ENCODE results near the gene KIAA1549.
"Not testable (repeated sequence)": the region's sequence is repeated elsewhere in the genome, so short reads cannot be mapped to it uniquely, and the experiment has no call there.

KIAA1549 gene

GRCh38 chr7:138798836-138799235 lies 182.4 kb downstream of the KIAA1549 start:
- DNase-seq, result no peak

- no peak for DNase-seq
Observed at GRCh38 chr7:138797715-138798320, 183.4 kb downstream of the KIAA1549 start, which contains the start of the genes ATP6V0A4 and TMEM213. ATP6V0A4 (minus strand) TSS chr7:138798196; CDS start chr7:138771247, 26,949 bp downstream. TMEM213 (plus strand) TSS chr7:138797994; CDS start chr7:138798105, 111 bp downstream.

- DNase-seq, result not testable (repeated sequence)
Observed at GRCh38 chr7:138797046-138797445, 184.1 kb downstream of the KIAA1549 start.

GRCh38 chr7:138796038-138796615 lies 185.1 kb downstream of the KIAA1549 start:
- DNase-seq, result no peak

GRCh38 chr7:138785587-138786437 lies 195.4 kb downstream of the KIAA1549 start:
- no peak for DNase-seq

GRCh38 chr7:138784692-138785091 lies 196.5 kb downstream of the KIAA1549 start:
- peak; percentile 18 for DNase-seq

Data from eye (tissue), 1 donor.